ENCODE results near the gene PHYKPL. TPM values are rescaled to one million over a fixed set of nuclear protein-coding genes. Genes with fewer than 3 reads are reported as not detected.

PHYKPL gene
- total and polyA plus RNA-seq, 2 of the 4 experiments (the other 2 are of a cell fraction) = 10.0 to 24.5 TPM

DNA sequence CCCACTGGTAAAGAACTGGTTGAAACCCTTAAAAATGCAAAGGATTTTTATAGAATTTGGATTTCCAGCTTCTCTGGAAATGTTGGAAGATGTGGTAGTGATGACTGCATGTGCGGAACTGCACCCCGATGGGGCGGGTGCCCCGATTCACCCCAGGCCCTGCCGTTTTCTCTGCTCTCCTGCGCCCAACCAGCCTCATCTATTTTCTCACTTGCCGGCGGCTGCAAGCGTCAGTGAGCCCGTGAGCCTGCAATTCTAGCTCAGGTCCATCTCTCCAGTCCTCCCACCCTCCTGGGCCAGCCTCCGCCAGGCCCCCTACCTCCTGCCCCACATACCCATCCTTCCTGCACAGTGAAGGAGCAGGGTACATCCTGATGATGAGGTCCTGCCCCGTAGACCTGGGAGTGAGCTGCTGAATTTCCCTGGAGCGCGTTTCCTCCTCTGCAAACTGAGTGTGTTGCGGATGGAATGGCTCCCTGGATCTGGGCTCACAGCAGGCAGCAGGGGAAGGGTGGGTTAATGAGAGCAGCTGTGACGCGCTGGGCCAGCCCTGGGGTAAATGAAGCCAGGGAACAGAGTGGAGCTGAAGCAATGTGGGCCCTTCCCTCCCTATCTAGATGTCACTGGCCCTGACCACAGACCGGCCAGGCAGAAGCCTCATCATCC is 45.9 kb upstream of the PHYKPL start:
- Histone ChIP-seq H2BK15ac (ENCODE audit: low read depth, low read length) (no peak overlapping the region), H3K14ac (replicated peaks; ENCODE audit: low read depth, low read length) (no peak overlapping the region), H3K4me1 (ENCODE audit: control insufficient read depth, insufficient read depth, low read length) (no peaks in the 10 kb centered on the region), H4K5ac (ENCODE audit: low read depth, low read length) (no peak overlapping the region), H3K27ac (ENCODE audit: insufficient read depth, low read length) (no peak overlapping the region), H3K4me3 (ENCODE audit: insufficient read depth, low read depth, low read length) (no peak overlapping the region), H3K9me3 (ENCODE audit: control insufficient read depth, insufficient read depth, low read length) (peaks cover 9% of the 10 kb centered on the region), H2AK5ac (ENCODE audit: low read depth, low read length) (no peak overlapping the region), H2AFZ (replicated peaks; ENCODE audit: low read length, poor library complexity) (no peak overlapping the region), H3K9ac (ENCODE audit: low read depth, low read length) (no peak overlapping the region), H2AK9ac (replicated peaks; ENCODE audit: low read depth, low read length, poor library complexity) (no peak overlapping the region), H3K4me2 (ENCODE audit: low read depth, low read length) (no peak overlapping the region), H3K18ac (ENCODE audit: low read depth, low read length) (no peak overlapping the region), H3K9me1 (ENCODE audit: insufficient read depth, low read length) (no peaks in the 10 kb centered on the region), H3K4ac (ENCODE audit: low read depth, low read length) (no peak overlapping the region), H2BK20ac (ENCODE audit: low read depth, low read length) (no peak overlapping the region), H3K27me3 (ENCODE audit: control insufficient read depth, insufficient read depth, low read length) (no peaks in the 10 kb centered on the region; the same call in 1 of the 2 replicates), H3K56ac (ENCODE audit: extremely low read depth, insufficient read depth, low read length) (no peak overlapping the region), H2BK120ac (ENCODE audit: low read depth, low read length) (no peak overlapping the region), H4K8ac (ENCODE audit: low read depth in 2 of 2, low read length in 2 of 2) (no peak overlapping the region), H3K23ac (ENCODE audit: low read depth, low read length) (no peak overlapping the region), H4K91ac (ENCODE audit: insufficient read depth, low read depth, low read length) (no peak overlapping the region), H4K20me1 (ENCODE audit: insufficient read depth, low read length) (no peaks in the 10 kb centered on the region), H3K79me1 (ENCODE audit: low read depth in 1 of 2, low read length in 2 of 2) (no peaks in the 10 kb centered on the region), H3K36me3 (ENCODE audit: control insufficient read depth, insufficient read depth, low read length) (no peaks in the 10 kb centered on the region), H2BK5ac (ENCODE audit: low read depth, low read length, poor library complexity, severe bottlenecking) (no peak overlapping the region)
- no peak for DNase-seq
- WGBS, 2 experiments (ENCODE audit: extremely low coverage in 2 of 2, insufficient read length in 1 of 2) = 80% methylated on average over 2 of the region's 18 CpGs; no CpG with 5 or more reads in 1 of the 2 experiments
- ChIA-PET POLR2A (ENCODE audit: unreplicated experiment) (no interaction called here), CTCF (interaction anchor here (0.8 kb wide), 1 partner anchor 272 kb away, joined by 3 read pairs; no protein-coding TSS in a partner anchor)
- ATAC-seq (ENCODE audit: low read depth) = no peak
- dilution Hi-C loops (cut with HindIII; ENCODE audit: low sequenced_read_pairs, unreplicated experiment) = no loop called here
- intact Hi-C loops (cut with micrococcal nuclease) = no loop called here
- BruUV-seq (replicated peaks) = no TSS peak
- TF ChIP-seq MXI1 (IDR thresholded peaks at IDR 0.05; ENCODE audit: borderline replicate concordance, low read depth, low read length) (no peak), RAD21 (IDR thresholded peaks at IDR 0.05; ENCODE audit: low read length) (no peak), RFX5 (IDR thresholded peaks at IDR 0.05; ENCODE audit: low read depth, low read length) (no peak), CEBPB (IDR thresholded peaks at IDR 0.05; ENCODE audit: low read depth, low read length) (no peak), MAZ (IDR thresholded peaks at IDR 0.05; ENCODE audit: borderline replicate concordance, low read depth, low read length) (no peak), FOS (IDR thresholded peaks at IDR 0.05; ENCODE audit: low read depth, low read length) (no peak), POLR2A (IDR thresholded peaks at IDR 0.05; ENCODE audit: low read depth, low read length) (no peak), NFE2L2 (IDR thresholded peaks at IDR 0.05; ENCODE audit: low read depth, low read length) (no peak)
- TF ChIP-seq, protein P1, sequence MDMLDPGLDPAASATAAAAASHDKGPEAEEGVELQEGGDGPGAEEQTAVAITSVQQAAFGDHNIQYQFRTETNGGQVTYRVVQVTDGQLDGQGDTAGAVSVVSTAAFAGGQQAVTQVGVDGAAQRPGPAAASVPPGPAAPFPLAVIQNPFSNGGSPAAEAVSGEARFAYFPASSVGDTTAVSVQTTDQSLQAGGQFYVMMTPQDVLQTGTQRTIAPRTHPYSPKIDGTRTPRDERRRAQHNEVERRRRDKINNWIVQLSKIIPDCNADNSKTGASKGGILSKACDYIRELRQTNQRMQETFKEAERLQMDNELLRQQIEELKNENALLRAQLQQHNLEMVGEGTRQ (IDR thresholded peaks at IDR 0.05; ENCODE audit: low read depth, low read length) = no peak
- TF ChIP-seq, protein P2, sequence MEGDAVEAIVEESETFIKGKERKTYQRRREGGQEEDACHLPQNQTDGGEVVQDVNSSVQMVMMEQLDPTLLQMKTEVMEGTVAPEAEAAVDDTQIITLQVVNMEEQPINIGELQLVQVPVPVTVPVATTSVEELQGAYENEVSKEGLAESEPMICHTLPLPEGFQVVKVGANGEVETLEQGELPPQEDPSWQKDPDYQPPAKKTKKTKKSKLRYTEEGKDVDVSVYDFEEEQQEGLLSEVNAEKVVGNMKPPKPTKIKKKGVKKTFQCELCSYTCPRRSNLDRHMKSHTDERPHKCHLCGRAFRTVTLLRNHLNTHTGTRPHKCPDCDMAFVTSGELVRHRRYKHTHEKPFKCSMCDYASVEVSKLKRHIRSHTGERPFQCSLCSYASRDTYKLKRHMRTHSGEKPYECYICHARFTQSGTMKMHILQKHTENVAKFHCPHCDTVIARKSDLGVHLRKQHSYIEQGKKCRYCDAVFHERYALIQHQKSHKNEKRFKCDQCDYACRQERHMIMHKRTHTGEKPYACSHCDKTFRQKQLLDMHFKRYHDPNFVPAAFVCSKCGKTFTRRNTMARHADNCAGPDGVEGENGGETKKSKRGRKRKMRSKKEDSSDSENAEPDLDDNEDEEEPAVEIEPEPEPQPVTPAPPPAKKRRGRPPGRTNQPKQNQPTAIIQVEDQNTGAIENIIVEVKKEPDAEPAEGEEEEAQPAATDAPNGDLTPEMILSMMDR (conservative IDR thresholded peaks at IDR 0.05; ENCODE audit: low read depth, low read length) = no peak
- in situ Hi-C loops (cut with MboI; ENCODE audit: low sequenced_read_pairs) = loop anchor here (25.0 kb wide), 1 partner anchor 1209 kb away; no protein-coding TSS in a partner anchor

All from IMR-90 (cell line).